Keratinocyte (primary cell): ENCODE results near the gene IQCF5. TPM values are rescaled to one million over a fixed set of nuclear protein-coding genes. Genes with fewer than 3 reads are reported as not detected.

Source experiments
- DNase-seq: peaks from one replicate; pipeline ENCODE4 v3.0.0-alpha.2; 2011; ENCODE audit warnings: low read depth, missing footprints, low spot score
- FAIRE-seq: peaks from 2 replicates; lab custom pipeline; 2011; peaks lifted over from hg19 to GRCh38; lab: Jason Lieb, UNC
- H2AFZ ChIP-seq: 2 replicates; pipeline ENCODE4 v1.6.0; 2012; ENCODE audit warnings: low read length, control low read depth, inconsistent platforms; ENCODE audit not compliant: control insufficient read depth
- H3K27ac ChIP-seq: 2 replicates; pipeline ENCODE4 v1.5.1; 2011; ENCODE audit warnings: low read length; ENCODE audit not compliant: control insufficient read depth, insufficient read depth
- H3K27me3 ChIP-seq: 3 replicates; pipeline ENCODE4 v1.6.0; 2011; ENCODE audit warnings: low read length; ENCODE audit not compliant: control insufficient read depth, insufficient read depth; ENCODE audit errors: extremely low read depth
- H3K36me3 ChIP-seq, 2 experiments: 2 replicates in 1 of 2; 3 replicates in 1 of 2; pipeline ENCODE4 v1.5.1; 2011; ENCODE audit warnings: low read length in 2 of 2, mild to moderate bottlenecking in 1 of 2; ENCODE audit not compliant: control insufficient read depth in 2 of 2, insufficient read depth in 2 of 2; ENCODE audit errors: extremely low read depth in 1 of 2
- H3K4me1 ChIP-seq: 3 replicates; pipeline ENCODE4 v1.5.1; 2011; ENCODE audit warnings: low read length; ENCODE audit not compliant: control insufficient read depth, insufficient read depth; ENCODE audit errors: extremely low read depth
- H3K4me2 ChIP-seq: 3 replicates; pipeline ENCODE4 v1.6.0; 2011; ENCODE audit warnings: low read depth, low read length; ENCODE audit not compliant: control insufficient read depth, insufficient read depth; ENCODE audit errors: extremely low read depth
- H3K4me3 ChIP-seq, 3 experiments: fragments of 200-600 bp in 1 of 3; sonication (generic) in 1 of 3; 2 replicates in 2 of 3; 3 replicates in 1 of 3; pipeline ENCODE4 v1.5.1; 2011 to 2016; ENCODE audit warnings: low read length in 3 of 3, mild to moderate bottlenecking in 3 of 3, control low read depth in 2 of 3, inconsistent platforms in 1 of 3, low read depth in 1 of 3, mixed read lengths in 1 of 3, mixed run types in 1 of 3, moderate library complexity in 1 of 3; ENCODE audit not compliant: control insufficient read depth in 2 of 3, insufficient read depth in 2 of 3; ENCODE audit errors: extremely low read depth in 1 of 3
- H3K79me2 ChIP-seq: 2 replicates; pipeline ENCODE4 v1.6.0; 2012; ENCODE audit warnings: low read length; ENCODE audit not compliant: control insufficient read depth, insufficient read depth
- H3K9ac ChIP-seq: 3 replicates; pipeline ENCODE4 v1.6.0; 2011; ENCODE audit warnings: low read length; ENCODE audit not compliant: control insufficient read depth, insufficient read depth; ENCODE audit errors: extremely low read depth
- H3K9me1 ChIP-seq: 3 replicates; pipeline ENCODE4 v1.6.0; 2011; ENCODE audit warnings: low read length; ENCODE audit not compliant: control insufficient read depth, insufficient read depth; ENCODE audit errors: extremely low read depth
- H3K9me3 ChIP-seq: 2 replicates; pipeline ENCODE4 v1.5.1; 2012; ENCODE audit warnings: low read depth, low read length; ENCODE audit not compliant: control insufficient read depth
- H4K20me1 ChIP-seq: 3 replicates; pipeline ENCODE4 v1.6.0; 2011; ENCODE audit warnings: low read length; ENCODE audit not compliant: control insufficient read depth, insufficient read depth; ENCODE audit errors: extremely low read depth
- CTCF ChIP-seq, 3 experiments: IDR thresholded peaks in 1 of 3; conservative IDR thresholded peaks in 1 of 3; optimal IDR thresholded peaks in 1 of 3; 2 replicates in 2 of 3; 3 replicates in 1 of 3; pipeline versions ENCODE3 to v1.5.1; 2011; ENCODE audit warnings: low read length in 3 of 3, mild to moderate bottlenecking in 3 of 3, moderate library complexity in 2 of 3, control low read depth in 1 of 3, inconsistent platforms in 1 of 3; ENCODE audit not compliant: insufficient read depth in 2 of 3; ENCODE audit errors: extremely low read depth in 1 of 3
- EZH2 ChIP-seq: IDR thresholded peaks from one replicate; pipeline ENCODE4 v1.6.1; 2012; ENCODE audit warnings: inconsistent platforms, mild to moderate bottlenecking, low read length, moderate library complexity
- dilution Hi-C: fragments of 300-500 bp; cut with MboI; formaldehyde crosslinking; loops from one replicate; pipeline ENCODE4 v1.7.0; 2020; ENCODE audit warnings: low sequenced_read_pairs; ENCODE audit not compliant: extremely low pct_ligation_motif_present
- polyA plus RNA-seq, 5 experiments: library from polyadenylated mRNA; depleted of rRNA in 3 of 5; stranded (reverse) in 3 of 5; stranded (forward) in 1 of 5; unstranded in 1 of 5; fragments of >200 nt; gene quantifications; 1 replicate in 1 of 5; 2 replicates in 3 of 5; 3 replicates in 1 of 5; pipeline versions ENCODE4 v1.2.1 to v1.2.3, GENCODE V29; 2011 to 2012; ENCODE audit warnings: missing spikeins in 2 of 5, low read depth in 1 of 5, low replicate concordance in 1 of 5

IQCF5 gene
- polyA plus RNA-seq, 1 donor (not counting 4 experiments of a cell fraction or from before 2014, with no cell fraction given): not detected

DNA sequence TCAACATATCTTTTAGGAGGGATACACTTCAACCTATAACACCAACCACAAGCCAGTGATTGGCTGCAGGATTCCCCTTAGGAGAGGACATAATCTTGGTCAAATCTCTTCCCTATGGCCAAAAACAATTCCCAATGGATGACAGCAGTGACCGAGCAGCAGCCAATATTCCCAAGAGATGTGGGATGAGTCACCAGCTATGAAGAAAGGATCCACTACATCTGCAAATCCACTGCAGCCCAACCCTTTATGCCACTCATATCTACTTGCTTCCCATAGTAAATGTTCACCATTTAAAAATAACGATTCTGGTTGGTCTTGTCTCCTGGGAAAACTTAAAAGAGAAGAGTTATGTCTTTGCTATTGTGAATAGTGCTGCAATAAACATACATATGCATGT, 4.5 kb upstream of the IQCF5 start:
- dilution Hi-C loops: no loop called here
- Histone ChIP-seq H2AFZ (no peak overlapping the region), H3K9me1 (no peaks in the 10 kb centered on the region), H3K4me3 (no peak overlapping the region), H3K27me3 (peaks cover 5% of the 10 kb centered on the region), H3K9ac (no peak overlapping the region), H3K79me2 (no peaks in the 10 kb centered on the region), H3K9me3 (no peaks in the 10 kb centered on the region), H3K36me3 (no peaks in the 10 kb centered on the region), H4K20me1 (no peaks in the 10 kb centered on the region), H3K4me2 (no peak overlapping the region), H3K27ac (no peak overlapping the region), H3K4me1 (no peaks in the 10 kb centered on the region)
- TF ChIP-seq EZH2: no peak
- DNase-seq (no peak), FAIRE-seq (no peak)

DNA sequence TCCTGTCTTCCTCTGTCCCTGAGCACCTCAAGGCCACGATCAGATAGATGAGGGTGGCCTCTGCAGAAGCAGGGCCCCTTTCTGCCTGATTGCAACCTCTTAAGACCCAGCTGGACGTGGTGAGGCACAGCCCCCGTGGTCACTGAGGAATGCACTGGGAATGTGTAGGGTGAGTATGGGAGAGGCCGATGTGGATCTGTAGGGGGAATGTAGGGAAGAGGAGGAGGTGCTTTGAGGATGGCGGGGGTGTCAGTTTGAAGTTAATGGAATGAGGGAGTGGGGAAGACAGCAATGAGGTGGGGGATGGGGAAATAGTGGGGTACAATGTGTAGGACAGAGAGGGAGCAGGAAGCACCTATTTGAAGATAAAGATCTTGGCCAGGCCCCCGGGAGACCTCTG, 785 bp upstream of the IQCF5 start:
- Histone ChIP-seq H2AFZ (no peak overlapping the region), H3K27ac (no peak overlapping the region), H3K4me2 (no peak overlapping the region), H3K79me2 (no peaks in the 10 kb centered on the region), H3K4me3 (no peak overlapping the region), H3K9me3 (no peaks in the 10 kb centered on the region), H3K9ac (no peak overlapping the region), H3K9me1 (no peaks in the 10 kb centered on the region), H3K27me3 (peaks cover 15% of the 10 kb centered on the region), H3K36me3 (no peaks in the 10 kb centered on the region), H4K20me1 (no peaks in the 10 kb centered on the region), H3K4me1 (no peaks in the 10 kb centered on the region)
- TF ChIP-seq CTCF (optimal IDR thresholded peaks at IDR 0.05 in 1 of 3, IDR thresholded peaks at IDR 0.05 in 1 of 3, conservative IDR thresholded peaks at IDR 0.05 in 1 of 3; ENCODE audit: extremely low read depth in 1 of 3, insufficient read depth in 2 of 3, low read length in 3 of 3) (no peak), EZH2 (no peak)
- no peak for DNase-seq
- no peak for FAIRE-seq
- dilution Hi-C loops: no loop called here

- dilution Hi-C loops: no loop called here
- no peak overlapping the region for H3K4me2 ChIP-seq
Observed at GRCh38 chr3:51874889-51875288, 512 bp downstream of the IQCF5 start.

More at GRCh38 chr3:51874889-51875288, 512 bp downstream of the IQCF5 start:
- FAIRE-seq (no peak), DNase-seq (no peak)
- TF ChIP-seq CTCF (optimal IDR thresholded peaks at IDR 0.05 in 1 of 3, IDR thresholded peaks at IDR 0.05 in 1 of 3, conservative IDR thresholded peaks at IDR 0.05 in 1 of 3; ENCODE audit: extremely low read depth in 1 of 3, insufficient read depth in 2 of 3, low read length in 3 of 3): no peak
- no peak for TF ChIP-seq EZH2
- H3K27me3 ChIP-seq: peaks cover 15% of the 10 kb centered on the region
- H3K4me3 ChIP-seq: no peak overlapping the region
- H3K4me1 ChIP-seq: no peaks in the 10 kb centered on the region
- H3K79me2 ChIP-seq: no peaks in the 10 kb centered on the region
- H3K9ac ChIP-seq: no peak overlapping the region
- H3K9me3 ChIP-seq: no peaks in the 10 kb centered on the region
- no peak overlapping the region for H2AFZ ChIP-seq
- H3K9me1 ChIP-seq: no peaks in the 10 kb centered on the region
- H4K20me1 ChIP-seq: no peaks in the 10 kb centered on the region
- no peak overlapping the region for H3K27ac ChIP-seq
- H3K36me3 ChIP-seq: no peaks in the 10 kb centered on the region
